Measurements from ENCODE around the gene POLD2. TPM values are rescaled to one million over a fixed set of nuclear protein-coding genes. Genes with fewer than 3 reads are reported as not detected.

Gene POLD2
- total and polyA plus RNA-seq, 2 of the 4 experiments (the other 2 are of a cell fraction): 142 to 163 TPM

- no peak for TF ChIP-seq FOS (IDR thresholded peaks at IDR 0.05; ENCODE audit: low read depth, low read length)
- no peak for TF ChIP-seq ELK1 (IDR thresholded peaks at IDR 0.05; ENCODE audit: borderline replicate concordance, low read depth, low read length)
- no peak for TF ChIP-seq USF2 (IDR thresholded peaks at IDR 0.05; ENCODE audit: low read depth, low read length)
- TF ChIP-seq CHD1 (IDR thresholded peaks at IDR 0.05; ENCODE audit: low read depth, low read length): no peak
- TF ChIP-seq CEBPB (IDR thresholded peaks at IDR 0.05; ENCODE audit: low read depth, low read length): no peak
- CTCF ChIA-PET: no interaction called here
- Histone ChIP-seq H3K4me3 (ENCODE audit: insufficient read depth, low read depth, low read length) (no peak overlapping the region), H4K5ac (ENCODE audit: low read depth, low read length) (no peak overlapping the region), H2AFZ (replicated peaks; ENCODE audit: low read length, poor library complexity) (no peak overlapping the region), H3K23ac (ENCODE audit: low read depth, low read length) (no peak overlapping the region), H3K4ac (ENCODE audit: low read depth, low read length) (no peak overlapping the region), H2BK20ac (ENCODE audit: low read depth, low read length) (no peak overlapping the region), H2AK5ac (ENCODE audit: low read depth, low read length) (no peak overlapping the region), H4K20me1 (ENCODE audit: insufficient read depth, low read length) (no peaks in the 10 kb centered on the region), H2BK120ac (ENCODE audit: low read depth, low read length) (no peak overlapping the region), H2BK15ac (ENCODE audit: low read depth, low read length) (no peak overlapping the region), H3K79me1 (ENCODE audit: low read depth in 1 of 2, low read length in 2 of 2) (no peaks in the 10 kb centered on the region), H3K14ac (replicated peaks; ENCODE audit: low read depth, low read length) (no peak overlapping the region), H3K36me3 (ENCODE audit: control insufficient read depth, insufficient read depth, low read length) (no peaks in the 10 kb centered on the region), H3K9me3 (ENCODE audit: control insufficient read depth, insufficient read depth, low read length) (no peaks in the 10 kb centered on the region), H3K27me3 (ENCODE audit: control insufficient read depth, insufficient read depth, low read length) (peaks cover 6% of the 10 kb centered on the region; the same call in 1 of the 2 replicates), H3K56ac (ENCODE audit: extremely low read depth, insufficient read depth, low read length) (no peak overlapping the region), H4K91ac (ENCODE audit: insufficient read depth, low read depth, low read length) (no peak overlapping the region), H3K4me2 (ENCODE audit: low read depth, low read length) (no peak overlapping the region), H3K27ac (ENCODE audit: insufficient read depth, low read length) (no peak overlapping the region), H3K4me1 (ENCODE audit: control insufficient read depth, insufficient read depth, low read length) (no peaks in the 10 kb centered on the region), H2BK5ac (ENCODE audit: low read depth, low read length, poor library complexity, severe bottlenecking) (no peak overlapping the region), H3K9me1 (ENCODE audit: insufficient read depth, low read length) (0 out of 2 replicates have a peak, but pooled peaks cover 3% of the 10 kb centered on the region), H4K8ac (ENCODE audit: low read depth in 2 of 2, low read length in 2 of 2) (no peak overlapping the region), H2AK9ac (replicated peaks; ENCODE audit: low read depth, low read length, poor library complexity) (no peak overlapping the region), H3K9ac (ENCODE audit: low read depth, low read length) (no peak overlapping the region), H3K18ac (ENCODE audit: low read depth, low read length) (no peak overlapping the region)
- BruUV-seq (replicated peaks): no TSS peak
- no peak for ATAC-seq (ENCODE audit: low read depth)
- DNase-seq: no peak
- no CpG with 5 or more reads among the region's 4 CpGs for WGBS, 2 experiments (ENCODE audit: extremely low coverage in 2 of 2, insufficient read length in 1 of 2)
- in situ Hi-C loops (cut with MboI; ENCODE audit: low sequenced_read_pairs): no loop called here
- POLR2A ChIA-PET (ENCODE audit: unreplicated experiment): no interaction called here
- intact Hi-C loops (cut with micrococcal nuclease): no loop called here
- dilution Hi-C loops (cut with HindIII; ENCODE audit: low sequenced_read_pairs, unreplicated experiment): no loop called here
Observed at GRCh38 chr7:44156453-44157010, 33.2 kb upstream of the POLD2 start.
